MCF 10A (cell line): Measurements from ENCODE around the gene SNAP25. TPM values are rescaled to one million over a fixed set of nuclear protein-coding genes. Genes with fewer than 3 reads are reported as not detected.

Experiments
- BruUV-seq: library from RNA; stranded (reverse); fragments of 400-500 nt; replicated peaks from 2 replicates; lab custom pipeline; 2021; lab: Mats Ljungman, UMichigan
- CTCF ChIA-PET: fragments of 300-600 bp; sonication (Branson Sonifier 250); formaldehyde crosslinking; extraction: SDS; loops from one replicate; lab custom pipeline; 2021; ENCODE audit warnings: antibody characterized with exemption, inconsistent platforms; lab: Yijun Ruan, JAX
- POLR2A ChIA-PET: fragments of 300-600, 350-650 bp; sonication (Branson Sonifier 250); formaldehyde crosslinking; extraction: SDS; loops from one replicate; lab custom pipeline; 2020; ENCODE audit warnings: antibody characterized with exemption, inconsistent platforms; lab: Yijun Ruan, JAX
- DNase-seq: peaks from one replicate; pipeline ENCODE4 v3.0.0-alpha.2; 2018; ENCODE audit not compliant: unreplicated experiment
- H3K27ac Mint-ChIP-seq: one replicate; pipeline ENCODE4 v1.8.0; 2022; ENCODE audit warnings: mild to moderate bottlenecking, low read depth, mixed read lengths; ENCODE audit not compliant: unreplicated experiment
- H3K27me3 Mint-ChIP-seq: one replicate; pipeline ENCODE4 v1.8.0; 2022; ENCODE audit warnings: mixed read lengths; ENCODE audit not compliant: insufficient read depth, unreplicated experiment
- H3K36me3 Mint-ChIP-seq: one replicate; pipeline ENCODE4 v1.8.0; 2022; ENCODE audit warnings: mild to moderate bottlenecking, moderate library complexity, mixed read lengths; ENCODE audit not compliant: insufficient read depth, unreplicated experiment
- H3K4me1 Mint-ChIP-seq: one replicate; pipeline ENCODE4 v1.8.0; 2022; ENCODE audit warnings: mixed read lengths; ENCODE audit not compliant: insufficient read depth, unreplicated experiment
- H3K4me3 Mint-ChIP-seq: one replicate; pipeline ENCODE4 v1.8.0; 2022; ENCODE audit warnings: mild to moderate bottlenecking, moderate library complexity, mixed read lengths; ENCODE audit not compliant: unreplicated experiment
- H3K9me3 Mint-ChIP-seq: one replicate; pipeline ENCODE4 v1.8.0; 2022; ENCODE audit warnings: mixed read lengths; ENCODE audit not compliant: unreplicated experiment
- CTCF ChIP-seq: fragments of 200-600 bp; IDR thresholded peaks from one replicate; pipeline ENCODE4 v1.8.0; 2022; ENCODE audit warnings: antibody characterized with exemption, mild to moderate bottlenecking; ENCODE audit not compliant: unreplicated experiment
- intact Hi-C: fragments of 100-400 bp; cut with micrococcal nuclease; formaldehyde crosslinking; loops from 2 replicates; pipeline ENCODE4 v1.14.1; 2022
- total RNA-seq: library from RNA; stranded (reverse); gene quantifications from 2 replicates; pipeline ENCODE4 v1.2.3, GENCODE V29; 2022

The SNAP25 gene
- total RNA-seq, 1 experiment from 2014 or later: not detected

DNA sequence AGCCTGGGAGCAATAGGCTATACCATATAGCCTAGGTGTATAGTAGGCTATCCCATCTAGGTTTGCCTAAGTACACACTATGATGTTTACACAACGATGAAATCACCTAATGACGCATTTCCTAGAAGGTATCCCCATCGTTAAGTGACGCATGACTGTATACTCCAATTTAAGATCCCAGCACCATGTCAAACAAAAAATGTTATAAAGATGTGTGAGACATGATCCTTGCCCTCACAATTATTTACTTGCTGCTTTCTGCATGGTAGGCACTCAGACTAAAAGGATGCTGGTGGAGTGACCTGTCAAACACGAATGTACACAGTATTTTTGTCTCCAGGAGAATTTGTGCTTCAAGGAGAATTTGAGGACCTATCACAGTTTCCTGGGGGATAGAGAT, 32.3 kb downstream of the SNAP25 start:
- Mint-ChIP-seq H3K4me1 (no peaks in the 10 kb centered on the region), H3K4me3 (no peak overlapping the region), H3K27ac (no peak overlapping the region), H3K27me3 (peaks cover 9% of the 10 kb centered on the region), H3K9me3 (no peaks in the 10 kb centered on the region), H3K36me3 (no peaks in the 10 kb centered on the region)
- no peak for TF ChIP-seq CTCF
- intact Hi-C loops: no loop called here
- BruUV-seq: no TSS peak
- peak; percentile 32 for DNase-seq
- ChIA-PET CTCF (interaction anchor here (1.1 kb wide), 1 partner anchor 19 kb away, joined by 3 read pairs; no protein-coding TSS in a partner anchor), POLR2A (no interaction called here)

DNA sequence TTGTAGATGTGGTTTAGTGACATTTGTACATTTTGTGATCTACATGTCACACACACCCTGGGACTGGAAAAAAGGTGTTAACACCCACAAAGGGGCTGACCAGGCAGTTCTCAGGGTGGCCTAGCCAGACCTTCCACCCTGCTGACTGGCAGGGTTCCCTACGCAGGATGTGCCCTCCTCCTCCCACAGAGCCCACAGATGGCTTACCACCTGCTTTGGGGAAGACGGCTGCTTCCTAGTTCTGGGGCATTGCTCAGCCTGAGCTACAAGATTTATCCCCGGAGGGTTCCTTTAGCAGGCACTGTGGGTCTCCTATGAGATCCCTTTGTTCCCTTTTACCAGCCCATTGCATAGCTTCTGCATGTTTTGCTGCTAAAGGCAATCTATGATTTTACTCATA, 35.1 kb downstream of the SNAP25 start:
- ChIA-PET CTCF (interaction anchor here (1.1 kb wide), 1 partner anchor 163 kb away, joined by 4 read pairs; no protein-coding TSS in a partner anchor), POLR2A (no interaction called here)
- Mint-ChIP-seq H3K4me3 (no peak overlapping the region), H3K9me3 (no peaks in the 10 kb centered on the region), H3K27me3 (peaks cover 25% of the 10 kb centered on the region), H3K4me1 (no peaks in the 10 kb centered on the region), H3K36me3 (no peaks in the 10 kb centered on the region), H3K27ac (no peak overlapping the region)
- intact Hi-C loops: no loop called here
- no peak for DNase-seq
- TF ChIP-seq CTCF: no peak
- no TSS peak for BruUV-seq

- Mint-ChIP-seq H3K27ac (no peak overlapping the region), H3K36me3 (no peaks in the 10 kb centered on the region), H3K27me3 (peaks cover 26% of the 10 kb centered on the region), H3K4me1 (no peaks in the 10 kb centered on the region), H3K4me3 (no peak overlapping the region), H3K9me3 (no peaks in the 10 kb centered on the region)
- no peak for DNase-seq
- intact Hi-C loops: no loop called here
- POLR2A ChIA-PET: interaction anchor here (0.7 kb wide), 1 partner anchor 106 kb away, joined by 3 read pairs; no protein-coding TSS in a partner anchor
- TF ChIP-seq CTCF: no peak
- no TSS peak for BruUV-seq
- CTCF ChIA-PET: interaction anchor here (0.5 kb wide), 1 partner anchor 1615 kb away, joined by 3 read pairs; no protein-coding TSS in a partner anchor
These were observed 37.2 kb downstream of the SNAP25 start for GRCh38 chr20:10255846-10256245.

DNA sequence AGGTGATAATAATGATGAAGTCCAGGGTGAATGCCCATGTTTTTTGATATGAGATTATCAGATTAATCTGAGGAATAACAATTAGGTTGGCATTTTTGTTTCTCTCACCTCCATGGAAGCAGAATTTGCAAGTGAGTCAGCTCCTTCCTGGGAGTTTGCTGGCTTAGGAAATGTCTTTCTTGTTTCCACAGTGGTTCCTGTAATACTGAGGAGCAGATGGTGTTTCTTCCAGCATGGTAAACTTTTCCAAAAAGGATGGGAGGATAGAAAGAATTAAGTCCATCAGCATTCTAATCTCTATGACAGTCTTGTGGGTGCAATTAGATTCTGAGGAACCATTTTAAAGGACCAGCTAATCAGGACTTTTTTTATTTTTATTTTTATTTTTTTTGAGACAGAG, 40.5 kb downstream of the SNAP25 start:
- no peak for TF ChIP-seq CTCF
- ChIA-PET CTCF (no interaction called here), POLR2A (interaction anchor here (0.7 kb wide), 1 partner anchor 10 kb away, joined by 4 read pairs; no protein-coding TSS in a partner anchor)
- intact Hi-C loops: no loop called here
- BruUV-seq: no TSS peak
- Mint-ChIP-seq H3K27ac (no peak overlapping the region), H3K27me3 (peaks cover 26% of the 10 kb centered on the region), H3K36me3 (no peaks in the 10 kb centered on the region), H3K4me1 (no peaks in the 10 kb centered on the region), H3K4me3 (no peak overlapping the region), H3K9me3 (no peaks in the 10 kb centered on the region)
- no peak for DNase-seq
